ENCODE measurements around the gene TM9SF4. TPM values are rescaled to one million over a fixed set of nuclear protein-coding genes. Genes with fewer than 3 reads are reported as not detected.

The TM9SF4 gene
- total and polyA plus RNA-seq, 2 of the 8 experiments (the other 6 are each of a cell fraction or from before 2014, with no cell fraction given), result 38.4 to 68.7 TPM

DNA sequence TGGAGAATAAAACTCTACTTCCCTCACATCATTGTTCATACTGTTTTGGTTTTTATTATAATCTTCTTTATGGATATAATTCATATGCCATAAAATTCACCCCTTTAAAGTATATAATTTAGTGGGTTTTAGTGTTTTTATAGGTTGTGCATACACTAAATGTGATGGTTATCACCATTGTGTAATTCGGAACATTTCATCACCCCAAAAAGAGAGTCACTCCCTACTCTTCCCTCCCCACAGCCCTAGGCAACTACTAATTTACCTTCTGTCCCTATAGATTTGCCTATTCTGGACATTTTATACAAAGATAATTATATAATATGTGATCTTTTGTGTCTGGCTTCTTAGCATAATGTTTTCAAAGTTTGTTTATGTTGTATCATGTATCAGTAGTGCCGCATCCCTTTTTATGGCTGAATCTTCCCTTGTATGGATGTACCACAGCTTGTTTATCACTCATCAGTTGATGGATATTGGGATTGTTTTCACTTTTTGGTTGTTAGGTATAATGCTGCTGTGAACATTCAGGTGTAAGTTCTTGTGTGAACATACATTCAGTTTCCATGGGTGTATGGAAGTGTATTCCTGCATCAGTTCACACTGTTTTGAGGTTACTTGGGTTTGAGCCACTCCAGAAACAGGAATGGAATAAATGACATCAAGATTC, 4.2 kb downstream of the TM9SF4 start:
- Histone ChIP-seq H3K4ac (replicated peaks; ENCODE audit: insufficient read length, low read depth, low read length) (no peak overlapping the region), H4K8ac (ENCODE audit: extremely low read depth, insufficient read depth, low read length) (no peak overlapping the region), H2AK5ac (ENCODE audit: low read depth, low read length) (no peak overlapping the region), H2BK5ac (ENCODE audit: low read depth, low read length) (no peak overlapping the region), H3K79me2 (ENCODE audit: control insufficient read depth in 1 of 2, insufficient read depth in 2 of 2, low read length in 2 of 2) (peaks cover 0 to 84% of the 10 kb centered on the region in 2 experiments), H3K79me1 (ENCODE audit: low read depth, low read length) (peaks cover 14% of the 10 kb centered on the region), H2AFZ (ENCODE audit: low read length) (no peak overlapping the region), H3K9me3 (ENCODE audit: insufficient read depth in 2 of 2, low read depth in 1 of 2, low read length in 1 of 2) (no peaks in the 10 kb centered on the region), H3K14ac (ENCODE audit: insufficient read length) (no peak overlapping the region), H2BK120ac (replicated peaks; ENCODE audit: low read depth, low read length) (no peak overlapping the region), H2BK15ac (ENCODE audit: low read length) (no peak overlapping the region), H3K23ac (ENCODE audit: insufficient read length) (no peak overlapping the region), H4K5ac (ENCODE audit: insufficient read length, low read depth, low read length) (no peak overlapping the region), H2BK12ac (ENCODE audit: low read depth, low read length) (no peak overlapping the region), H4K91ac (replicated peaks; ENCODE audit: insufficient read length, low read length) (no peak overlapping the region), H3K23me2 (ENCODE audit: low read depth, low read length) (peaks cover 5% of the 10 kb centered on the region), H3K4me1 (replicated peaks in 1 of 4; ENCODE audit: control insufficient read depth in 3 of 4, insufficient read depth in 4 of 4, low read length in 3 of 4) (peaks cover 2 to 6% (median 4%) of the 10 kb centered on the region in 4 experiments; a peak in 6 of 7 replicates), H3K4me3 (ENCODE audit: extremely low read depth in 1 of 4, insufficient read depth in 2 of 4, low read depth in 3 of 4, low read length in 4 of 4) (no peak overlapping the region), H3K18ac (ENCODE audit: extremely low read depth, low read length) (no peak overlapping the region), H2BK20ac (ENCODE audit: low read length) (no peak overlapping the region), H3K36me3 (ENCODE audit: control insufficient read depth in 2 of 4, insufficient read depth in 4 of 4, low read length in 3 of 4) (peaks cover 0 to 4% (median 0%) of the 10 kb centered on the region in 4 experiments; a peak in 2 of 8 replicates), H3K4me2 (ENCODE audit: insufficient read depth in 1 of 2, low read depth in 2 of 2, low read length in 2 of 2) (no peak overlapping the region), H3K27ac (ENCODE audit: low read depth, low read length) (no peak overlapping the region), H3K9ac (replicated peaks in 1 of 4; ENCODE audit: extremely low read depth in 1 of 4, low read depth in 3 of 4, low read length in 3 of 4) (no peak overlapping the region), H4K20me1 (replicated peaks in 1 of 2; ENCODE audit: control insufficient read depth in 1 of 2, insufficient read depth in 2 of 2, low read length in 2 of 2) (peaks cover 4 to 19% of the 10 kb centered on the region in 2 experiments), H3K27me3 (replicated peaks in 1 of 4; ENCODE audit: control insufficient read depth in 3 of 4, extremely low read depth in 1 of 4, insufficient read depth in 3 of 4, low read length in 3 of 4) (no peaks in the 10 kb centered on the region), H3K56ac (replicated peaks; ENCODE audit: insufficient read length, low read depth, low read length) (no peak overlapping the region)
- DNase-seq (ENCODE audit: low read depth in 1 of 2, low spot score in 2 of 2) (no peak), FAIRE-seq (no peak)
- 92% methylated on average over 2 of the region's 2 CpGs; no CpG with 5 or more reads in 1 of the 2 experiments for WGBS, 2 experiments (ENCODE audit: extremely low coverage in 1 of 2, insufficient coverage in 1 of 2, insufficient read length in 1 of 2, insufficient replicate concordance in 2 of 2, low coverage in 1 of 2, low lambda C conversion rate in 2 of 2, missing lambda C conversion rate in 1 of 2)
- POLR2A ChIA-PET (ENCODE audit: partially characterized antibody), result interaction anchor here (0.7 to 2.3 kb wide), 3 partner anchors 12 to 23 kb away, joined by 3 to 5 read pairs (median 4); no protein-coding TSS in a partner anchor
- CTCF ChIA-PET (ENCODE audit: partially characterized antibody), result no interaction called here
- TF ChIP-seq CREB1 (IDR thresholded peaks at IDR 0.05), result no peak
- TF ChIP-seq, protein P1, sequence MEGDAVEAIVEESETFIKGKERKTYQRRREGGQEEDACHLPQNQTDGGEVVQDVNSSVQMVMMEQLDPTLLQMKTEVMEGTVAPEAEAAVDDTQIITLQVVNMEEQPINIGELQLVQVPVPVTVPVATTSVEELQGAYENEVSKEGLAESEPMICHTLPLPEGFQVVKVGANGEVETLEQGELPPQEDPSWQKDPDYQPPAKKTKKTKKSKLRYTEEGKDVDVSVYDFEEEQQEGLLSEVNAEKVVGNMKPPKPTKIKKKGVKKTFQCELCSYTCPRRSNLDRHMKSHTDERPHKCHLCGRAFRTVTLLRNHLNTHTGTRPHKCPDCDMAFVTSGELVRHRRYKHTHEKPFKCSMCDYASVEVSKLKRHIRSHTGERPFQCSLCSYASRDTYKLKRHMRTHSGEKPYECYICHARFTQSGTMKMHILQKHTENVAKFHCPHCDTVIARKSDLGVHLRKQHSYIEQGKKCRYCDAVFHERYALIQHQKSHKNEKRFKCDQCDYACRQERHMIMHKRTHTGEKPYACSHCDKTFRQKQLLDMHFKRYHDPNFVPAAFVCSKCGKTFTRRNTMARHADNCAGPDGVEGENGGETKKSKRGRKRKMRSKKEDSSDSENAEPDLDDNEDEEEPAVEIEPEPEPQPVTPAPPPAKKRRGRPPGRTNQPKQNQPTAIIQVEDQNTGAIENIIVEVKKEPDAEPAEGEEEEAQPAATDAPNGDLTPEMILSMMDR (IDR thresholded peaks at IDR 0.05; ENCODE audit: control extremely low read depth in 1 of 3, insufficient read depth in 1 of 3, low read depth in 1 of 3, low read length in 3 of 3), result no peak
- no peak for TF ChIP-seq RNF2 (IDR thresholded peaks at IDR 0.05; ENCODE audit: borderline replicate concordance, low read depth, low read length, missing control alignments, poor library complexity, severe bottlenecking)
- no peak for TF ChIP-seq FOSL1 (IDR thresholded peaks at IDR 0.05; ENCODE audit: insufficient read depth, low read depth, low read length)
- TF ChIP-seq TAF7 (optimal IDR thresholded peaks at IDR 0.05; ENCODE audit: borderline replicate concordance, low read depth, low read length), result no peak
- TF ChIP-seq TAF1 (IDR thresholded peaks at IDR 0.05; ENCODE audit: low read depth, low read length), result no peak
- TF ChIP-seq CBX8 (IDR thresholded peaks at IDR 0.05; ENCODE audit: borderline replicate concordance, low read depth, low read length), result no peak
- TF ChIP-seq CHD2 (IDR thresholded peaks at IDR 0.05; ENCODE audit: low read length), result no peak
- no peak for TF ChIP-seq ZNF274 (IDR thresholded peaks at IDR 0.05; ENCODE audit: borderline replicate concordance, extremely low read depth, low read length)
- no peak for TF ChIP-seq SP2 (IDR thresholded peaks at IDR 0.05; ENCODE audit: low read length)

Data from H1 (cell line).